HG03159 (cell line): Measurements from ENCODE around the gene CCK.
"Not testable (repeated sequence)": the region's sequence is repeated elsewhere in the genome, so short reads cannot be mapped to it uniquely, and the experiment has no call there.

Experiments used
- ATAC-seq: cut with Tn5 transposase; IDR thresholded peaks from one replicate; pipeline ENCODE4 v1.9.1; 2021; ENCODE audit warnings: mild to moderate bottlenecking, moderate library complexity; ENCODE audit not compliant: unreplicated experiment

Gene CCK, protein sequence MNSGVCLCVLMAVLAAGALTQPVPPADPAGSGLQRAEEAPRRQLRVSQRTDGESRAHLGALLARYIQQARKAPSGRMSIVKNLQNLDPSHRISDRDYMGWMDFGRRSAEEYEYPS

DNA sequence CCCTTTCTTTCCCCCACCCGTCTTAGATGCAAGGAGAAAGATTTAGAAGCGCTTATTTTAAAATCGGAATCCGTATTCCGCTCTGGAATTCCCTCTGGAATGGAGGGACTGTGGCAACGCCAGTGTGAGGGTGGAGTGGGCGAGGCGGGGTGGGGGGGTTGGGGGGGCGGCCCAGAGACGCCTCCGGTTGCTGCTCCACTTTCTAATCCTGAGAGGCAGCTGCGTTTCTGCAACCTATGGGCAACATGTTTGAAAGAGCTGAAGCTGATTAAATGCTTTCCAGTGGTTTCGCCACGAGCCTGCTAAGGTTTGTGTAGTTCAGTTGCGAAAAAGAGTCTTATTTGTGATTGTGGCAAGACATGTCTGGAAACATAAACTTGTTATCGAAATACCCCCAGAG lies at the start of gene CCK:
Gene CCK (minus strand): TSS at position 101 of the 400 bp plus-strand sequence. CDS start 2,555 bp downstream, outside the sequence.
- ATAC-seq: no peak

DNA sequence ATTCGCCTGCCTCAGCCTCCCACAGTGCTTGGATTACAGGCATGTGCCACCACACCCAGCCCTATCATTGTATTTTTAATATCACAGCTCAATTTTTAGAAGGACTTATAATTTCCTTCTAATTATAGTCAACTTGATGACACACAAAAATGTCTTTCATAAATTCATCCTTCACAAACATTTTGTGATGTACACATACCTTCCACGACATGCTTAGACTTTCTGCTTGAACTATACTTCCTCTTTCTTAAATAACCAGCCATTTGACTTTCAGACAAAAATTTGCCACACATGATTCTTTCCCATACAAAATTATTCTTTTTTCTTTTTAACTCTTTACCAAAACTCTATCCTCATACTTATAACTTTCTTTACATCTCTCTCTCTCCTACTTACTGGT lies 48.4 kb upstream of the CCK start:
- ATAC-seq: no peak

DNA sequence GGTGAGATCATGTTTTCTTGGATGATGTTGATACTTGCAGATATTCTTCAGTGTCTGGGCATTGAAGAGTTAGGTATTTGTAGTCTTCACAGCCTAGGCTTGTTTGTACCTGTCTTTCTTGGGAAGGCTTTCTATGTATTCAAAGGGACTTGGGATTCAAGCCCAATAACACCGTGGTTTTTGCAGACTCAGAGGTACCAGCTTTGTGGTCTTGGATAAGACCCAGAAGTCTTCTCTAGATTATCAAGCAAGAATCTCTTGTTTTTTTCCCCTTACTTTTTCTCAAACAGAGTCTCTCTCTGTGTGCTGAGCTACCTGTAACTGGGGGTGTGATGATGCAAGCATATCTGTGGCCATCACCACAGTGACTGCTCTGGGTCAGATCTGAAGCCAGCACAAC lies 42.7 kb upstream of the CCK start:
- no peak for ATAC-seq

DNA sequence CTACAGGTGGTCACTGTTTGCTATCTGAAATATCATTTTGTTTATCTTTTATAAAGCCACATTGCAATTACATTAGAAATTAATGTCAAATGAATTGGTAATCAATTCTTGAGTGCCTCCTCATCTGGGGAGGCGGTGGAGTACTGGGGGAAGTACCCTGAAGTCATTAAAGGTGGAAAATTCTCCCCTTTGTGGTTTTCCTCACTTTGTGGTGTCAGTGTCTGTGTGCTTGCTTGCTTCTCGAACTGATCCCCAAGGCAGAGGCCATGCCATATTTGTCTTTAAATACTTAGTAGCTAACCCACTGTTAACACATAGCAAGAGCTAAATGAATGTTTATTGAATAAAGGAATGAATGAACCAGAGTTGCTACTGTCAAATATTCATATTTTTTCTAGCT lies 40.5 kb upstream of the CCK start:
- ATAC-seq: no peak

DNA sequence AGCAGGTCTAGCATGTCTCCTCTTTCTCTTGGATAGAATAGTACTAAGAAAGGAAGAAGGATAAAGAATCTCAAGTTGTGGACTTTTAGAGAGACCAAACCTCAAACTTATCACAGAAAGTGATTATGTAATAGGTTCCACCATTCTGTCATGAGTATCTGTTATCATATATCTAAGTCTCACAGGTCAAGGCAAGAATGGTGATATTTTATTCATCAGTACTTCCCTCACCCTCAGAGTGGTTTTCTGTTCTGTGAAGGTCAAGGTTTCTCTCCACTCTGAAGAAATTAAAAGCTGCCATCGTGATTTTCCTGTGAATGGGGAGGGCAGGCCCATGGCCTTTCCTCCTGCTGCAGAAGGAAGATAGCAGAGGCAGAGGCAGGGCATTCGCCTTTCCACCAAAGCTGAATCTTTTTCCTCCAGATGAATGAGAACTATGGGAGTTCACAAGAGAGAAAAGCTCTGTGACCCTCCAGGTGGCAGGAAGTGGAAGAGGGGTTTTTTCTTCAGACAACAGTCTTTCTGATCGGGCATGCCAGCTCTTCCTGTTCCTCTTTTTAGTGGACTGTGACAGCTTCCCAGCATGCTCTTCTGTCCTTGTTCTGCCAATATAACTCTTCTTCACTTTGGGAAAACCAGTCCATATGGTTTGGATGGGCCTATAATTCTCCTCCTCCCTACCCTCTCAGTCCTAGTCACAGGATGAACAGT lies 37.1 kb upstream of the CCK start:
- ATAC-seq: peak; percentile 67

DNA sequence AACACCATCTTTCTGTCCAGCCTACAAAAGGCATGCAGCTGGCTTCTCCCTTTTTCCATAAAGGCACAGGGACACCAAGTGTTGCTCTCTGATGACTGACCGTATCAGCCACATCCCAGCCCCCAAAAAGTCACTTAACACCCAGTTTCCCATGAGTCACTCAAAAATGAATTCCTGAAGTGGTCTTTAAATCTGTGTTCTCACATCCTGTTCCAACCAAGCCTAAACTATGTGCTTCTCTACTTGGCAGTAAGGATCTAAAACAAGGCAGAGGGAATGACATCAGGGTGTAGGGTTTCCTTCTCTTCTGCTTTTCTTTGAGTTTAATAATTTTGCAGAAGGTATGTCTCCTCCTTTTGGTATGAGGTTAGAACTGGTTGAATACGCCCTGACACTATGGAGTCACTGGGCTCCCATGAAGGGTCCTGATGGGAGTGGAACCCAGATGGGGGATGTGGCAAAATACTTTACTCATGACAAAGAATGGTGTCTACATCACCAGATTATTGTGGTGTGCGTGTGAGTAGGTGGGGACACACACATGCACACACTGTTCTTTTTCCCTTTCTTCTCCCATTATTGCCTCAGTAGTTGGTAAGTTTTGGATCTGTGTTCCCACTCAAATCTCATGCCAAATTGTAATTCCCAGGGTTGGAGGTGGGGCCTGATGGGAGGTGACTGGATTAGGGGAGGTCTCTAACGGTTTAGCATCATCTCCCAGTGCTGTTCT lies 35.6 kb upstream of the CCK start:
- no peak for ATAC-seq

DNA sequence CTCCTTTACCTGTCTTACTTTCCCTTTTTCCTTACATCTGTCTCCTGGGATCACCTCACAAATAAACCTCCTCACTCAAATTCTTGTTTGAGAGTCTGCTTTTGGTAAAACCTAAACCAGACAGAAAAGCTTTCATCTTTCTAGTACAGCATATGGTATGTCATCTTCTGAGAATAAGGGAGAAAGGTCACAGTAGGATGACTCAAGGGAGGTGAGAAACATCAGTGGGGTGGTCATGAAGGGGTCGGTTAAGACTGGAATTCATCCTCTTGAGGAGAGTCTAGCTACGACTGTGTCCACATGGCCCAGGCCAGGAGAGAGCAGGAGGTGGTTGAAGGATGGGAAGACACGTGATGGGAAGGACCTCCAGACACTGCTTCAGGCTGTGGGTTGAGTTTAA lies 34.8 kb upstream of the CCK start:
- ATAC-seq: no peak

DNA sequence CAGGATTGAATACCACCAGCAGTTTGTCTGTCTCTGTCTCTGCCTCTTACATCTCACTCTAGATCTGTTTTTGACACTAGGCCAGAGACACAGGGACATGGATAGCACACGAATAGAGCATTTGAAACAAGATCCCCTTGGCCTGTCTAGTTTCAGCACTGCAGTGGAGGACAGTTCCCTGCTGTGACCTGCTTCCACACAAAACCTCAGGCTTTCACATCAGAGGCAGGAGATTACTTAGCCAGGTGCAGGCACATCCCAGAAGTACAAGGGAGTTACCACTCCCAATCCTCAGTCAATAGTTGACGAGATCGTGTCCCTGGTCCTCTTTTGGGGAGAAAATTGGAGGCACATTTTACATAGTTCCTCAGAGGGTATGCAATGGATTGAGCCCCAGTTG lies 34.0 kb upstream of the CCK start:
- no peak for ATAC-seq

DNA sequence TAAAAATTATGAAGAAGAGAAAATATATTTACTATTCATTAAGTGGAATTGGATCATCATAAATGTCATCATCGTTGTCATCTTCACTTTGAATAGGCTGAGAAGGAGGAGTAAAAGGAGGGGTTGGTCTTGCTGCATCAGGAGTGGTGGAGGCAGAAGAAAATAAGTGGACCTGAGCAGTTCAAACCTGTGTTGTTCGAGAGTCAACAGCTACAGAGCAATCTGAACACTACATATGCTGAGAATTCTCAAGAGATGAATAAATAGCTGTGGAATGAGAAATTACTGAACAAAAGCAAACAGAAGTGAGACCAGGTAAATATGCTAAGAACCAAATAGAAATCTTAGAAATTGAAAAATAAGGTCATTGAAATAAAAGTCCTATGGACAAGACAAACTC lies 32.3 kb upstream of the CCK start:
- no peak for ATAC-seq

DNA sequence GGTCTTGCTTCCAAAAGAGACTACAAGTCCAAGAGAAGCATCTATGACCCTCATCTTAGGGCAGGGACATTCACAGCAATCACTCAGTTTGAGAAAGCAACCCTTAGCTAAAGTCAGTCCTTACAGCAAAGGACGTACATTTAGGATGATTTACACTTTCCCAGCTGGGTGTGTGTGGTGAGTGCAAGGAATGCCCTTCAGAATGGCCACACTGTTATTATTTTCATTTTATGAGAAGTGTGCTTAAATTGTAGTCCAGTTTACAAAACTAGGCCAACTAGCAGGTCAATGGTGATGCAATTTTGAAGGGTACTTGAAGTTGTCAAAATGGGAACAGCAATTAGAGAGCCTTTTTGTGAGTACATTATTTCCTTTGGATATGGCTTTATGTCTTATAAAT lies 26.0 kb upstream of the CCK start:
- no peak for ATAC-seq

DNA sequence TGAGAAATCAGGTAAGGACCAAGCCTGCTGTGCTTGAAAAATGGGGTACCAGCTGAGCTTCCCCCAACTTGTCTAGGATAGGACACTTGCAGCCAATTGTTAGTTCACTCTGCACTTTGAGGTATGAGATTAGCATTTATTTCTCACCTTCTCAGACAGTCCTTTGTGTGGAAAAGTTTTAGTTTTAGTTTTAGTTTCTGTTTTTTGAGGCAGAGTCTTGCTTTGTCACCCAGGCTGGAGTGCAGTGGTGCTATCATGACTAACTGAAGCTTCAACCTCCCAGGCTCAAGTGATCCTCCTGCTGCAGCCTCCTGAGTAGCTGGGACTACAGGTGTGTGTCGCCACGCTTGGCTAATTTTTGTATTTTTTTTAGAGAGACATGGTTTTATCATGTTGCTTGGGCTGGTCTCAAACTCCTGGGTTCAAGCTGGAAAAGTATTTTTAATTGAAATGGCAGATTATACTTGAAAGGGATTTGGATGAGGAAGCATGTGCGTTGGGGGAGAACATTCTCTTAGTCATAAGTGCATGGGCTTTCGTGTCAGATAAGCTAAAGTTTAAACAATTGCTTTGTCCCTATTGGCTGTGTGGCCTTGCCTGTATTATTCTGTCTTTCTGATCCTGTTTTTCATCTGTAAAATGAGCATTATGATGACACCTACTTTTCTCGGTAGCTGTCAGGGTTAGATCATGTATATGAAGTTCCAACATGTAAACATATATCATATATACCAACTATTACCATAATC lies 25.2 kb upstream of the CCK start:
- peak; percentile 58 for ATAC-seq

DNA sequence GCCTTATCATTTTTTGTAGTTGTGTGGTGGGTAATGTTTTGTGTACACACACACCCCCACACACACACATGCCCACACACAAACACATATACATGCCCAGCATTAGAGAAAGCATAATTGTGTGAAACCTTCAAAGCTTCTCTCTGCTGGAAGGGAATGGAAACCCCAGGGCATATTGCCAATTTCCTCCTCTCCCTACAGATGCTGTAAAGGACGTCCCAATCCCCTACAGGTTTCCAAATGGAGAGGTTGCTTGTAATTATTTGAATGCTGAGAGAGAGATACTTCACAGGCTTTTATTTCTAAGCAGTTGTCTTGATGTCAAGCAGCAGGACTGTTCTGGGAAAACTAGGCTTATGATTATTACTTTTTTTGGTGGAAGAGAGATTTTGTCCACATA lies 23.0 kb upstream of the CCK start:
- no peak for ATAC-seq

DNA sequence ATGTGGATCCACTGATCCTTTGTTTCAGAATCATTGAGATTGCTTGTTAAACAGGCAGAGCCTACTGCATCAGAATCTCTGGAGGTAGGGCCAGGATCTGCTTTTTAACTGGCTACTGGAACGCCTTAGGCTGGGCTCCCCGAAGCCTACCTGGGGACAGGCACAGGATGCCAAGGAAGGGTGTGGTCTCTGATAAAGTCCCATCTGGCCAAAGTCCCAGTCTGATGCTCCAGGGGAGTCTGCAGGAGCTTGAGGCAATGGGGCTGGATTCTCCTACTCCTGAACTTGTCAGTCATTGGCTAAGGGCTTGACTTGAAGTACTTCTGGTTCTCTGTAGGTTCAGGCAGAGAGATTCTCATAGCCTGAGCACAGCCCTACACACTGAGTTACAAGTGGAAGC lies 22.4 kb upstream of the CCK start:
- ATAC-seq: no peak

DNA sequence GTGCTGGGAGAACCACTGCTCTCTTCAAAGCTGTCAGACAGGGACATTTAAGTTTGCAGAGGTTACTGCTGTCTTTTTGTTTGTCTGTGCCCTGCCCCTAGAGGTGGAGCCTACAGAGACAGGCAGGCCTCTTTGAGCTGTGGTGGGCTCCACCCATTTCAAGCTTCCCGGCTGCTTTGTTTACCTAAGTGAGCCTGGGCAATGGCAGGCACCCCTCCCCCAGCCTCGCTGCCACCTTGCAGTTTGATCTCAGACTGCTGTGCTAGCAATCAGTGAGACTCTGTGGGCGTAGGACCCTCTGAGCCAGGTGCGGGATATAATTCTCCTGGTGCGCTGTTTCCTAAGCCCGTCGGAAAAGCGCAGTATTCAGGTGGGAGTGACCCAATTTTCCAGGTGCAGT lies 21.4 kb upstream of the CCK start:
- ATAC-seq: not testable (repeated sequence)

DNA sequence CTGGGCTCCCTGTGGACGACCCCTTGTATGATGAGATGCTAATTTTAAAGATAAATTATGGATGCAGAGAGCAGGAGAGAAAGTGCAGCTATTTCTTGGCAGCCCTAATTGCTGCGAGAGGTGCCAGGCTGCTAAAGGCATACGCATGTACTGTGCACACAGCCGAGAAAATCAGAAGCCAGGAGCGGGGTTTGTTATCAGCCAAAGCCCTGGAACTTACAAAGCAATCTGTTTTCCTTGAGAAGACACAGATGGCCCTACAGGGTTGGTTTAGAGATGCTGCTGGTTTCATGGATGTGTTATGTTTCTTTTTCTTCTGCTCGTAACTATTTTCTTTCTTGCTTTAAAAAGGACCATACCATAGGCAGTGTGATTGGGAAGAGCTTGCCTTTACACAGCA lies 11.7 kb upstream of the CCK start:
- no peak for ATAC-seq

DNA sequence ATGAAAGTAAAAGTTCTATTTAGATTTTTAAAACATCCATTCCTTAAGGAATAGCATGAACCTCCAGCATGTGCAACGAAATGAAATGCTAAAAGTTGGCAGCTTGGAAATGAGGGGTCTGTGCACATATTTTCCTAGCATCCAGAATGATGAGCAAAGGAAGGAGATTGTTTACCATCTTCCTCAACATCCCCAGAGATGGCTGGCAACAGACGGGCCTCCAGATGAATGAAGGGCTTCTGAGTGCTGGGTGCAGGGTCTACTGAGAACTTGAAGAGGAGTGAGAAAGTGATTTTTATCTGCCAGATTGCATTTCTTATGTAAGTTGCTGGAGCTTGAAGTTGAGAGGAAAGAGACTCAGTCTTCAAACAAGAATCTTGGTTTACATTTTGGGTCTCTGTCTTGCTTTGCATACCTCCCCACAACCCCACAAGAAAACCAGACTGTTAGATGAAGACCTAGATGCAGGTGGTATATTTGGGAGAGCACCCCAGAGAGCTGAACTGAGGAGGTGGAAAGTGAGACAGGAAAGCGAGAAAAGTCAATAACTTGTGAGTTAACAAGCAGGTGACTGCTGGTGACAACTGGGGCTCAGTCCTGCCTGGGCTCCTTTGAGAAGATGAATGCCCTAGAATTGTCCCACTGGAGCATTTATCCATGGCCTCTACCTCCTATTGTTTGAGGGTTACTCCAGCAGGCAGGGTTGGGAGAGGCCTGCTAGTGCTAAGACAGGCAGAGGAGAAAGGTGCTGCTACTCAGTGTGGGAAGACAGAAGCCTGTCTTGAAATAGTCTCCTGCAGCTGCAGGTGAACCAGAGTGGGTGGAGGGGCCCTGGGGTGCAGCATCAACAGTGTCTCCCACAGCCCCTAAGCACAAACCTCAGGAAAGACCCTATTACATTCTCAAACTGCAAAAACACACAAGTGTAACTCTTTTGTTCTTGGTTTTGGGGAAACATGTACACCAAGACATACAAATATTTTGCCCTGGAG lies 10.5 kb upstream of the CCK start:
- ATAC-seq: peak; percentile 76

DNA sequence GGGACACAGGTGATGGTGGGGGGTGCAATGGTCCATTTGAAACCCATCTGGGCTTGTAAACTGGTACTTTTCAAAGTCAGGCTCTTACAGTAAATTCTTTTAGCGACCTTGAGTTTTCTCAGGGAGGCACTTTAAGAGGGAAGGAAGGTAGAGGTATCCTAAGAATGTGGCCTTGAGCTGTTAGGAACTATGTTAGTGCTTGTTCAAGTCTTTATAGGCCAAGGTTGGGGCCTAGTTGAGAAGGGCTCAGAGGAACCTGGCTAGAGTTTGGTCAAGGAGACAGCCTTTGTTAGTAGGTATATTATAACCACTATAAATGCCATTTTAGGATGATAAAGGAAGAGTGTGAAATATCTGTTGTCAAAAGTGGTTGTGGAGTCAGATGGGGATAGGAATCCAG lies 9.2 kb upstream of the CCK start:
- ATAC-seq: no peak

DNA sequence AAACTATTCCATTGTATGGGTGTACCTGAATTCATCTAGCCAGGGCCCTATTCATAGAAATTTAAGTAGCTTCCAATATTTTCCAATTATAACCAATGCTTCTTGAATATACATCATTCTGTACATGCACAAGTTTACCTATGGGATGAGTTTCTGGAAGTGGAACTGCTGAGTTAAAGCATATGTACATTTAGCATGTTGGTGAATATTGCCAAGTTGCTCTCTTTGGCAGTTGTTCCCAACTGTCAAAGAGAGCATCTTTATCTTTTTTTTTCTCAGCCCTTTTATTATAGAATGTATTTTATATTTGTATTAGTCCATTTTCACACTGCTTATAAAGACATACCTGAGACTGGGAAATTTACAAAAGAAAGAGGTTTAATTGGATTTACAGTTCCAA lies 8.3 kb upstream of the CCK start:
- no peak for ATAC-seq

DNA sequence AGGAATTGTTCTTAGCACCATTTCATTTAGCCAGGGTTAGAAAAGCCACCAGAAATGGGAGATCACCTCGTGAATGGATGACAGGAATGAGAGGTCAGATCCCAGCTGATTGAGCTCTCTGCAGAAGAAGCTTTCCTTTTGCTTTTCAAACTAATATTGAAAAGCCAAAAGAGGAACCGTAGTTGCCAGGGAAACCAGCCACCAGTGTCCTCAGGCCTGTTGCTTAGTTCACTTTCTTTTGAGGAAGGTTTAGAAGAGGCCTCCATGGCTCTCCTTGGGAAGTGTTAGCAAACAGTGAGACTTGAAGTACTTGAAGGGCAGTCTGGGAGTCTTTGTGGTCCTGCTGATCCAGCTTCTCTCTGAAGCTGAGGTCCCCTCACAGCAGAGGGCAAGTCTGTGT lies 7.4 kb upstream of the CCK start:
- ATAC-seq: no peak

DNA sequence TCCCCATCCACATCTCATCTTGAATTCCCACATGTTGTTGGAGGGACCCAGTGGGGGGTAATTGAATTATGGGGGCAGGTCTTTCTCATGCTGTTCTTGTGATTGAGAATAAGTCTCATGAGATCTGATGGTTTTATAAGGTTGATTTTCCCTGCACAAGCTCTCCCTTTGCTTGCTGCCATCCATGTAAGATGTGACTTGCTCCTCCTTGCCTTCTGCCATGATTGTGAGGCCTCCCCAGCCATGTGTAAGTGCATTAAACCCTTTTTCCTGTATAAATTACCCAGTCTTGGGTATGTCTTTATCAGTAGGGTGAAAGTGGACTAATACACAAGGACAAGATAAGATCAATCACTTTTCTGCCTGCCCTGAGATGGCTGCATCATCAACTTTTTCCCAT lies 5.8 kb upstream of the CCK start:
- ATAC-seq: no peak

DNA sequence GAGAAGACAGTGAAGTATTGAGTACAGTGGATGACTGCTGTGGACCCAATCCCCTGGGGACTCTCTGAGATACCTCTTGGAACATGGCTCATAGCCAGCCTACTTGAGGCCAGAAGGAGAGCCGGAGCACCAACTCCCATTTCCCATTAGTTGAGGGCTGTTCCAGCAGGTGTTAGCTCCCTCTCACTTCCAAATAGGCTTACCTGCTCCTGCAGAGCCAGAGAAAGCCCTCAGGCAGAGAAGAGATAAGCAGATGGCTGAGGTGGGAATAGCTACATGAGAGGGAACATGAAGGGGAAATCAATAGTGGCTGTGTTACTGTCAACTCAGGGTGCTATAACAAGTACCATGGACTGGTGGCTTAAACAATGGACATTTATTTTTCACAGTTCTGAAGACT lies 4.6 kb upstream of the CCK start:
- no peak for ATAC-seq
